HG03103 (cell line): Measurements from ENCODE around the gene ANP32A.
"Not testable (repeated sequence)": the region's sequence is repeated elsewhere in the genome, so short reads cannot be mapped to it uniquely, and the experiment has no call there.

Source experiments
- ATAC-seq: cut with Tn5 transposase; IDR thresholded peaks from one replicate; pipeline ENCODE4 v1.9.1; 2021; ENCODE audit warnings: low read depth; ENCODE audit not compliant: unreplicated experiment

The ANP32A gene

DNA sequence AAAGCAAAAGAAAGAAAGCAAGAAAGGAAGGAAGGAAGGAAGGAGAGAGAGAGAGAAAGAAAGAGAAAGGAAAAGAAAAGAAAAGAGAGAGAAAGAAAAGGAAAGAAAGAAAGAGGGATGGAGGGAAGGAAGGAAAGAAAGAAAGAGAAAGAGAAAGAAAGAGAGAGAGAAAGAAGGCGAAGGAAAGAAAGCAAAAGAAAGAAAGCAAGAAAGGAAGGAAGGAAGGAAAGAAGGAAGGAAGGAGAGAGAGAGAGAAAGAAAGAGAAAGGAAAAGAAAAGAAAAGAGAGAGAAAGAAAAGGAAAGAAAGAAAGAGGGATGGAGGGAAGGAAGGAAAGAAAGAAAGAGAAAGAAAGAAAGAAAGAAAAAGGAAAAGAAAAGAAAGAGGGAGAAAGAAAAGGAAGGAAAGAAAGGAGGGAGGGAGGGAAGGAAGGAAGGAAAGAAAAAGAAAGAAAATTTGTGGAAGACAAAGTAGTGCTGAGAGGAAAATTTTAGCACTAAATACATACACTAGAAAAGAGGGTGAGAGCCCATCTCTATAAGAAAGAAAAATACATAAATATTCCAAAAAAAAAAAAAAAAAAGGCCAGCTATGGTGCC, 60.6 kb downstream of the ANP32A start:
- ATAC-seq: not testable (repeated sequence)

DNA sequence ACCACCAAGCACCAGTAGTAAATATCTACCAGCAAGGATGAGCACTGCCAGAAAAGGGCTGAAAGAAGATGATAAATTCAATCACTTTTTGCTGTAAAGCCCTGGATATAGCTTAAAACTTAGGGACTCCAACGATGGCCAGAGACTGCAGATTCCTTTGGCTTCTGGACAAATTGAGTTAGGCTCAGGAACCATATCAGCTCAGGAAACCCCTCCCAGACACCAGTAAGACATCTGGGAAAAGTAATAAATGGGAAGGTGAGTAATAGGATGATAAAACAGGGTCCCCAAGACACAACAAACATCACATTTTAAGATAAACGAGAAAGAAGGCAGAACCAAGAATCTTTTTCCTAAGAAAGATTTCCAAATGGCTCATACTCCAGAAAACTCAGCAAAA, 65.0 kb downstream of the ANP32A start:
- no peak for ATAC-seq

DNA sequence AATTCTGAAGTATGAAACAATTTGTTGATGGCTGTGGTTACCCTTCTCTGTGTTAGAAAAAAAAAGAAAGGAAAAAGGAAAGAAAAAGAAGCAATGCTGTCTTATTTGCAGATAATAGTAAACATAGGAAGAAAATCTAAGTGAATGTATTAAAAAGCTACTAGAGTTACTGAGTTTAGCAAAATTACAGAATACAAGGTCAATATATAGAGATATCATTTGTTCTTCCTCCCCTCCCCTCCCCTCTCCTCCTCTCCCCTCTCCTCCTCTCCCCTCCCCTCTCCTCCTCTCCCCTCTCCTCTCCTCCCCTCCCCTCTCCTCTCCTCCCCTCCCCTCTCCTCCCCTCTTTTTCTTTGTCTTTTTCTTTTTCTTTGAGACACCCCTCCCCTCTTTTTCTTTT, 69.1 kb downstream of the ANP32A start:
- ATAC-seq: no peak

DNA sequence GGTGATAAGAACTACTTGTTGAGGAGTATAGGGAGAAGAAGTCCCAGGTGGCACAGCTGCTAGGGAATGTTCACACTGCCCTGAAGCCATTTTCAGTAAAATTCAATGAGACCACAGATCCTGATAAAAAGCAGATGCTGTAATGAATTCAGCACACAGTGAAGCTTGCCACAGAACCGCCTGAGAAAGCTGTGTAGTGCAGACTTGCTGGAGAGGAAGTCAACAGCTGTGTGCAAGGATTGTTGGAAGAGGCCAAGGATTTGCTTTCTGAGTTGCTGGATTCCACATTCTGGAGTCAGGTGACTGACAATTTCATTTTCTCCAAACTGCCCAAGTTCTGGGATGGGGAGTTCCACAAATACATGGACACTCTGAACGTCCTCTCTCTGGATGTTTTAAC, 70.9 kb downstream of the ANP32A start:
- ATAC-seq: no peak

DNA sequence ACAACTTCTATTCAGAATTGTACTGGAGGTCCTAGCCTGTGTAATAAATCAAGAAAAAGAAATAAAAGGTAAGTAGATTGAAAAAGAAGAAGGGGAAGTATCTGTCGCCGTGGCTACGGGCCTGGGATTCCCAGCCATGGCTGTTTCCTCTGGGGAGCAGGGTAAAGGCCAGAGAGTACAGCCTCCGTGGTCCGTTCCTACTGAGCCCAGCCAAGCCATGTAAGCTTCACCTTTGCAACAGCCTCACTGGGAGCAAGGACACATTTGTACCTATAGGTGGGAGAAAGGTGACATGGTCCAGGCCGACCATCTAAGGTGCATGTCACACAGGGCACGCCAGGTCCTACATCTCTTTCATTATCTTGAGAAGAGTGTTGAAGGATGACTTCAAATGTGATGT, 71.3 kb downstream of the ANP32A start:
- ATAC-seq: no peak

DNA sequence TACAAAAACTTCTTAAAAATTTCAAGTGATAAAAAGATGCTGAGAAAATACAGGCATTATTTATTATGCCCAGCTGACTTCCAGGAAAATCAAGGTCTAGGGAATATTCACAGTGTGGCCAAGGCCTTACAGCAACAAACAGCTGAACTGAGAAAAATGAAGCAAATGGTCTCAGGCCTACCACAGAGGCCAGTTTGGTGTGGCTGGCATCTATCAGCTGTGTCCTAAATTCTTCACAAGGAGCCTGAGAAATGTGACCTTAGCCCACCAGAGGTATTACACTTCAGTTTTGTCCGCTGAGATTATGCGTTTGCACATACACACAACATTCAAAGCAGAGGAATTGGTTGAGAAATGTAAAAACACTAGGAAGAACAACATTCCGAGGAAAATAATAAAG, 77.4 kb downstream of the ANP32A start:
- no peak for ATAC-seq

DNA sequence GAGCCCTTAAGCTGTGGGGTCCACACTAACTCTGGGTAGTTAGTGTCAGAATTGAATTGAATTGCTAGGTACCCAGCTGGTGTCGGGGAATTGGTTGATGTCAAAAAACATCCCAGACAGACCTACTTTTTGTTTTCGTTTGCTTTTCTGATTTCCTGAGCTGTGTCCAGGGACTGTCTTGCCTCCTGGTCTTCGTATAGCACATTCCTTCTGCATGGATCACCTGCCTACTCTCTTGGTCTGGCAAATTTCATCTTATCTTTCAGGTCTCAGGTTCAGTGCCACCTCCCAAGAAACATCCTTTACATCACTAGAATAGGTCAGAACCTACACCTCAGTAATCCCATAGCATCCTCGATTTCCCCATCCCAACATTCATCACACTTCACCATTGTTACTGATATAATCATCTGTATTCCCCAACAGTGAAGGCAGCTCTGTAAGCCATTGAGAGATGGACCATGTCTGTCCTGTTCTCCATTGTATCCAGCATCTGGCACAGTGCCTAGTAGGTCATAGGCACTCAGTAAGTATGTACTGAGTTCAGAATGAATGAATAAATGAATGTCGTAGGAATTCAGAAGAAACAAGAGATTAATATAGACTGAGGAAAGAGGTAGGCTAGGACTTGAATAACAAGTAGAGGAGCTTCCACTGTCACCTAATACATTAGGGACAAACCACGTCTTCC, 81.2 kb downstream of the ANP32A start:
- ATAC-seq: no peak

DNA sequence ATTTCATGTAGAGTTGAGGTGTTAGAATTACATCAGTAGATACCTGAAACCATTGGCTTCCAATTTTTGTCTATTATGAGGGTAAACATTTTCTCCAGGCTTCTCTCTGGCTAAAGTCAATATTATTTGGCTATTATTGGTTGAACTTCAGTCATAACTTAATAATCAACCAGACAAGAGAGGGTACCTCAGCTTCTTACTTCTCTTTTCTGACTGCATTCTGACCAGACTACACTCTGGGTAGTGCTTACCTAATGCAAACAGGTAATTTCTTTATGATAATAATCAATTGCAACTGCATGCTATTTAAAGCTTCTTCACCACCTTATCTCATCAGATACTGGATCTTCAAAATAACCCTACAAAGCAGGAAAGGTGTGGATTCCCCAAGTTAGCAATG, 85.1 kb downstream of the ANP32A start:
- no peak for ATAC-seq

DNA sequence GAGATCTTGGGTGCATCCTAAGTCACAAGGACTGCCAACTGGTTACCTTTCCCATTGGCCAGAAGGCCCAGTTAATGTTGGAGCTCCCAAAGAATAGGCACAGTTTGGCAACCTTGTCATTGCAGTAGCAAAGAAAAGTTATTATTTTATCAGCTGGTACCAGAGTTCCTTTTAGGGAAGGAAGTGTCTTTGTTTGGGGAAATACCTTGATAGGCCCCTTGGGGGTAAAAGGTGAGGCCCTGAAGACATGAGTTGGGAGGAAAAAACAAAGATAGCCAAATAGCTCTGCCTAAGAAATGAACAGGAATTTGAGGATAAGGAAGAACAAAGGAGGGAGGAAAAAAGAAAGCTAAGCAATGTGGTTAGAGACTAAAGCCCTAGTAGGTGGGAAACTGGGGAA, 85.8 kb downstream of the ANP32A start:
- ATAC-seq: no peak

DNA sequence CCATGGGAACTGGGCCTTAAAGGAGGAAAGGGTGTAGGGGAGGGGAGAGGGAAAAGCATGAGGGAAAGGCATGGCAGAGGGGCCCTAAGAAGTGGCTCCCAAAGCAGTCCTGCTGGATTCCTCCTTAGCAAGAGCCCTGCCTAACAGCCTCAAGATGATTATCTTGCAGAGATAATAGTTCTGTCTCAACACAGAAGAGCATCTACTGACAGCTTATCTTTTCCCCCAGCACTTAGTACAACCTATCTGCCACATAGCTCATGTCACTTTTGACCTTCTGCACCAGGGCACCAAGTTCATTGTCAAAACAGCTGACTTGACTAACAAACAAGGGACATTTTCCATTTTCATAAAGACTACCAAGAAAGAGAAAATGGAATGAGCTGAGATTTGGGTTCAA, 86.3 kb downstream of the ANP32A start:
- ATAC-seq: no peak

DNA sequence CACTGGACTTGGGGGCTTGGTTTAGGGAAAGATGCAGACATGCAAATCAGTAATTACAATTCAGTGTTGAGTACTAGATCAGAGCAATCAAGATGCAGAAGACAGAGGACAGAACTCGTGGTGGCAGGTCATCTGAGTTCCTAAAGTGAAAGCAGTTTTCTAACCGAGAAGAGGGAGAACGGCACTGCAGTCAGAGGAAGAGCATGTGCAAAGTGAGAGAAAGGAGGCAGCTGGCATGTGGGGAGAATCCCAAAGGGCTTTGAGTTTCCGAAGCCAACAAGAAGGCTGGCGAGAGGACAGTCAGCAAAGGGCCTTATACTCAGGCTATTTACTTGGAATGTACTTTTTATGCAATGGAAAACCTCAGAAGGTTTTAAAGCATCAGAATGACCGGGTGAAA, 87.0 kb downstream of the ANP32A start:
- no peak for ATAC-seq

DNA sequence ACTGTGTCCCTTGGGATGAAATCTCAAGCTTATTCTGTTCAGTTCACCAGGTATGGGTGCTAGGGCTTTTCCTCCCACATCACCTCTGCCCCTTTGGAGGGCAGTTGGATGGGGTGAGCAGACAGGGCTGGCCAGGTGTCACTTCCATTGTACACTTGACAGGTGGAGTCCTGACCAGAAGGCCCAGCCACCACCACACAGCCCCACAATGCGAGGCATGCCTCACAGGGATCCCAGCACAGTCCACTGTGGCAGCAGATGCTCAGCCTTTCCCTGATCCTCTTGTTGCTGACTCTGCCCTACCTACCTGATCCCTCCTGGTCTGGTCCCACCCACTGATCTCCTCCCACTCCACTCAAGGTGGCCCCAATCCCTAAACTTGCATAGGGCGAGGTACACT, 88.2 kb downstream of the ANP32A start:
- ATAC-seq: no peak

DNA sequence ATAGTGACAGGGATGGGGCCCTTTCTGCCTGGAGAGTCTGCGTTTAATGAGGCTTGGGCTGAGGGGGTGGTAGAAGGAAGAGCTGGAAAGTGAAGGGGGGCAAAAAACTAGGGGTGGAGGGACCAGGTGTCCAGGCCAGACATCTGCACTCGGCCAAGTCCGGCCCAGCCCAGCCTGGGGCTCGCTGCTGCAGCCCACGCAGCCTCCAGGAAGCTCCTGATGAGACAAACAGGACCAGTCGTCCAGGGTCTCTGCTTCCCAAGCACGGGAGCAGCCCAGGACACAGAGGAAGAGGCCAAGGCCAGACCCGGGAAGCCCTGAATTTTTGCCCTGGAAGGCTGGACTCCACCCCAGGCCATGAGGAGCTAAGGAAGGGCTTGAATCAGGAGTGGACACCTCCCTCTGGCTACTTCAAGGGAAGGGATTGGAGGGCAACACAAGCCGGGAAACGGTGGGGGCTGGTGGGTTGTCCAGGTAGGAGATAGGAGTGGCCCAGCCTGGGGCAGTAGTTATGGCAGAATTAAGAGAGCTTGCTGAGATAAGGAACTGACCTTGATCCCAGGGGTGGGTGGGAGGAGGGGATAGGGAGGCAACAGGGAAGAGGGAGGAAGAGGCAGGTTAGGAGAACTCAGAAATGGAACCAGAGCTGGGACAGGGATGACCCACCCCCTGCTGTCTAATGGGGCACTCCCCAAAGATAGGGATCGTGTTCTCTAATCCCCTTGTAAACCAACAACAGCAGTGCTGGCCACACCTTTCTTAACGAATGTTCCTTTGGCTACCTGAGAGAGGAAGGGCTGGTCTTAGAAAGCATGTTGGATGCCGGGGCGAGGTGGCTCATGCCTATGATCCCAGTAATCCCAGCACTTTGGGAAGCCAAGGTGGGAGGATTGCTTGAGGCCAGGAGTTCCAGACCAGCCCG, 89.5 kb downstream of the ANP32A start:
- no peak for ATAC-seq

DNA sequence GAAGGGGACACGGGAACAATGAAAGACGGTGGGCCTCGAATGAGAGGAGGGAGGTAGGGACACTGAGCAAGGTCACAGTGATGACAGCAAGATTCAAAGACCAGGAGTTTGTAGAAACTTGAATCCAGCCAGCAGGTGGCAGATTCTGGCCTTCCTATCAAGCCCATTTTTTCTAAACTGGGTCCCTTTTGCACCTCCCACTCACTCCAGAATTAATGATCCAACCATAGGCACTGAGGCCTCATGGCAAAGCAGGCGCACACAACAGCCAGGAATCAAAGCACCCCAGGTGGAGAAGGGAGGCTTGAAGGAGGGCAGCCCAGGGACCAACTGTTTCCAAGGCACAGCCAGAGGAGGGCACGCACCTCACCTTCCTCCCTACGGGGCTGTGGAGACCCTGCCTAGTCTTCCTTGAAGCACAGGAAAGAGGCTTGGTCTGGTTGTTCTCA, 90.2 kb downstream of the ANP32A start:
- ATAC-seq: no peak

DNA sequence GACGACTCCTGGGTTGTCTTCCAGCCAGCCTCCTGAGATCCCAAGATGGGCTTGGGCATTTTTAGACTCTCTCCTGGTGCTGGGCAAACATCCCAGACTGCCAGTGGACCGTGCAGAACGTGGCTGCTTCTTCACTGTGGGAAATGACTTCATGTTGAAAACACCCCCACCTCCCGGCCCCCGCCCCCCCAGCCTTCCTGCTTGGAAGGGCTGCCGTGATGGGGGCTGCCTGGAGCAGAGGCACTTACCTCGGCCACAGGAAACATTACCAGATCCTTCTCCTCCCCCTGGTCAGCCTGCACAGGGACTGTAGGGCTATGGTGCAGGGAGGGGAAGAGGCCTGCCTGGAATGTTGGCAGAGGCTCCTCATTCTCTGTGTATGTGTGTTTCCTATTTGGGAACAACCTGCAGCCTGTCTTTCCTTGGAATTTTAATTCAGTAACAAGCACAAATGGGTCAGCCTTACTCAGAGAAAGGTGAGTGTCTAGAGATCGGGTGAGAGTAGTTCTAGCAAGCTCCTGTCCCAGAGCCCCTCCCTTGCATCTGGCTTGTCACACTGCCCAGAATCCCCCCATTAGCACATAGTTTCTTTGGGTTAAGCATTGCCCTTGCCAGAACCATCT, 90.8 kb downstream of the ANP32A start:
- no peak for ATAC-seq
